KBM-7 (cell line): ENCODE results near the gene ZSWIM1.

ENCODE experiments used
- DNase-seq: peaks from one replicate; pipeline ENCODE4 v3.0.0-alpha.2; 2015
- in situ Hi-C: fragments of 300-500 bp; cut with MboI; formaldehyde crosslinking; loops from 2 replicates; pipeline ENCODE4 v1.14.3; 2020; ENCODE audit warnings: low sequenced_read_pairs, low pct_unique_long_range_greater_than_20kb, mixed read lengths

ZSWIM1 gene

GRCh38 chr20:45904583-45905504, 23.8 kb downstream of the ZSWIM1 start:
- in situ Hi-C loops, result no loop called here
- no peak for DNase-seq

GRCh38 chr20:45905505-45906079, 24.6 kb downstream of the ZSWIM1 start:
- in situ Hi-C loops, result no loop called here
- no peak for DNase-seq

GRCh38 chr20:45907219-45907948, 26.4 kb downstream of the ZSWIM1 start:
- in situ Hi-C loops, result no loop called here

GRCh38 chr20:45908084-45908483, 27.1 kb downstream of the ZSWIM1 start:
- no peak for DNase-seq
- in situ Hi-C loops, result no loop called here

More at GRCh38 chr20:45907219-45907948, 26.4 kb downstream of the ZSWIM1 start:
- no peak for DNase-seq

DNA sequence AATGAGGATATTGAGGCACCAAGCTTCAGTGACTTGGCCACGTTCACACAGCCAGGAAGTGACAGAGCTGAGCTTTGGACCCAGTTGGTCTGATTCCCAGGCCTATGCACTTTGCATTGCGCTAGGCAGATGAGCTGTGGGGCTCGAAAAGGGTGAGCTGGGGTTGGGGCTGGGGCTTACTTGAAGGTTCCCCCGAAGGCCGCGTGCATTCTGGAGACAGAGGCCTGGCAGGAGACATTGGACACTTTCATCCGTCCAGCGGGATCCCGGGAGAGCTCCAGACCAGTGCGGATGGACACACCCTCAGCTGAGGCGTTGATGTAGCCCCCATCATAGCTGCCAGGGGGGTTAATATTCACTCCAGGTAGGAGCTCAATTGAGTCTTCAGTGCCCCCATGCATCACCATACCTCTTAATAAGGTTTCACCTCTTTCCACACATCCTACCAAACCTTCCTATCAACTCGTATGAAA, 28.3 kb downstream of the ZSWIM1 start:
- DNase-seq, result no peak
- in situ Hi-C loops, result no loop called here

GRCh38 chr20:45909817-45910669, 29.0 kb downstream of the ZSWIM1 start:
- no peak for DNase-seq
- in situ Hi-C loops, result no loop called here

DNA sequence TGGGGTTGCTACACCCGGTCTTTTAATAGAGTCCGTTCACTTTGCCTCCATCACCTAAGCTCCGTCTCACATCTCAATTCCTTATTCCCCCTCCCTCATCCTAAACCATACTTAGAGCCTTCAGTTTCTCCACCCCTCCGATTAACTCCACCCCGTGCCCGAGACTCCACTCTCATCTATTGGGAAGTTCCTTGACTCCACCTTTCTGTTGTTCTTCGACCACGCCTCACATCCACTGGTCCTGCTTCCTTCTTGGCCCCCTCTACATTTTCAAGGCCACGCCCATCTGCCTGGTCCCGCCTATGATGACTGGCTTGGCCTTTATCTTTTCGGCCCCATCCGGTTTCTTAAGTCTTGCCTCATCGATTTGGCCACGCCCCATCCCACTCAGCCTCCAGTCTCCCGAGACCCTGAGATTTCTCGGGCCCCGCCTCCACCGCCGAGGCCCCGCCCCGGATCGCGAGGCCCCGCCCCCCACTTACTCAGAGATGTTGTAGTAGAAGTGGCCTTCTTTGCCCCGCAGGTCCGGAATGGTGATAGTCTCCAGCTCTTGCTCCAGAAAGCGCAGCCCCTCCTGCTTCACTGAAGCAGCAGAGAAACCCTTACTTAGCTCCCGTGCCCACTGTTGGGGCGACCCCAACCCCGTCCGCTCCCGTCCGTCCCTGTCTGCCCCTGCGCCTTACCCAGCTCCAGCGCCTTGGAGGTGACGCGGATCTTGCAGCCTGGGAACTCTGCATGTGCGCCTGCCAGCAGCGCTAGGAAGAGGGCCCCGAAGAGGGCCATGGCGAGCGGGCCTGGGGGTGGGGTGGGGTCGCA, 29.9 kb downstream of the ZSWIM1 start:
- peak; percentile 100 for DNase-seq
- in situ Hi-C loops, result no loop called here

DNA sequence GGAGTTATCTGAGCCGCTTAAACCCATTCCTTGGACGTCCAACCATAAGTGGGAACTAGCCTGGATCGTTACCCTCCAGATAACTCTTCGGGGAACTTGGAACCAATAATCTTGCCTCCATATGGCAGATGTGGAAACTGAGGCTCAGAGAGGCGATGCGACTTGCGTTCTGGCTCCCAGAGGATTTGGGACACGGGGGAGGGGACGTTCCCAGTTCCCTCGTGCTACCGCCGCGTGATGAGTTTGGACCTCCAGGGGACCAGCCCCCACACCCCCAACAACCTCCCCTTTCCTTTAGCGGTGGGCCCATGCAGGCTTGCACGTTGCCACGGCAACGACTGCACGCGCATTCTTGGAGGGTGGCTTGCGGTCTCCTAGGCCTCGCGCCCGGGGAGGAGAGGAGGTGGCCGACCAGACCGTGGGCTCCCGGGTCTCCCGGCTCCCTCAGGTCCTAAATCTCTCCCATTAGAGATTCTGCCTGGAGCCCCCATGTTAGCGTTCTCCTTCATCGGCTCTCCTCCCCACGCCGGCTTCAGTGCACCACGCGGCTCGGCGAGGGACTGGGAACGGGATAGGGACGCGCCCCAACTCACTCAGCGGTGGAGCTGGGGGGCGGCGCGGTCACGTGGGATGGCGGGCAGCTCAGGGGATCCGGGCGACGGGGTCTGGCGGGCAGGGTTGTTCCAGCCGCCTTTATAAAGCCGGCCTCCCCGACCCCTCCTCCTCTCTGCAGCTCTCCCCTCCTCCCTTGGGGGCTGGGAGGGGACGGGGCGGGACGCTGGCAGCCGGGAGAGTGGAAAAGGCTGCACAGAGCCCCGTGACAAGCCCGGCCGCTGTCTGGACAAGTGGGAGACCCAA, 30.7 kb downstream of the ZSWIM1 start, which contains the start of gene PLTP:
Gene PLTP (minus strand): TSS at position 670 of the 858 bp plus-strand sequence. CDS start 703 bp downstream, outside the sequence.
- peak; percentile 80 for DNase-seq
- in situ Hi-C loops, result no loop called here

GRCh38 chr20:45912344-45912682, 31.3 kb downstream of the ZSWIM1 start:
- no peak for DNase-seq
- in situ Hi-C loops, result no loop called here

DNA sequence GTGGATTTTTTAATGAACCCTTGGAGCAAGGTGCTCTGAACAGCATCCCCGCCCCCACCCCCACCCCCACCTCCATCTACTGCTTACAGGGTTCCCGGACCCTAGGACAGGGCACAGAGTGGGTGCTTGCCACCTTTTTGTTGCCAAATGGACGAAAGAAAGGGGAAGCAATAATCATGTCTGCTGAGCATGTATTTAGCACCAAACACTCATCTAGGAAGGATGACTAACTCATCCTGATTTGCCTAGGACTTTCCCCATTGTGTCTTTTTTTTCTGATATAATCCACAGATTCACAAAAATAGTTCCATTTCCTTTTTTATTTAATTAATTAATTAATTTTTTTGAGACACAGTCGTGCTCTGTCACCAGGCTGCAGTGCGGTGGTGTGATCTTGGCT, 32.1 kb downstream of the ZSWIM1 start:
- in situ Hi-C loops, result no loop called here
- DNase-seq, result no peak

- no peak for DNase-seq
- in situ Hi-C loops, result no loop called here
These were observed 36.7 kb downstream of the ZSWIM1 start for GRCh38 chr20:45917790-45918141.

GRCh38 chr20:45918182-45918737, 37.2 kb downstream of the ZSWIM1 start:
- in situ Hi-C loops, result no loop called here
- DNase-seq, result no peak

DNA sequence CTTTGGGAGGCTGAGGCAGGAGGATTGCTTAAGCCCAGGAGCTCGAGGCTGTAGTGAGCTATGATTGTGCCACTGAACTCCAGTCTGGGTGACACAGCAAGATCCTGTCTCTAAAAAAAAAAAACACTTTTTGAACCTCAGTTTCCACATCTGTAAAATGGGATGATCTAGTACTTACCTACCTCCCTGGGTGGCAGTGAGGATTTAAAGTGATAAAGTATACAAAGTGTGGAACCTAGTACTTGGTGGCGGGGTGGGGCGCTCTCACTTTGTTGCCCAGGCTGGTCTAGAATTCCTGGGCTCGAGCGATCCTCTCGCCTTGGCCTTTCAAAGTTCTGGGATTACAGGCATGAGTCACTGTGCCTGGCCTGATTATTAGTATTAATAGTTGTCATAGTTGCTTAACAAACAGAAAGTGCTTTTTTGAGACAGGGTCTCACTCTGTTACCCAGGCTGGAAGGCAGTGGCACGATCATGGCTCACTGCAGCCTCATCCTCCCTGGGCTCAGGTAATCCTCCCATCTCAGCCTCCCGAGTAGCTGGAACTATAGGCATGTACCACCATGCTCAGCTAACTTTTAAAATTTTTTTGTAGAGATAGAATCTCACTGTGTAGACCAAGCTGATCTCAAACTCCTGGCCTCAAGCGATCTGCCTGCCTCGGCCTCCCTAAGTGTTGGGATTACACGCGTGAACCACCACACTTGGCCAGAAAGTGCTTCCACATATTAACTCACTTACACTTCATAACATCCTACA, 37.9 kb downstream of the ZSWIM1 start:
- in situ Hi-C loops, result no loop called here

DNA sequence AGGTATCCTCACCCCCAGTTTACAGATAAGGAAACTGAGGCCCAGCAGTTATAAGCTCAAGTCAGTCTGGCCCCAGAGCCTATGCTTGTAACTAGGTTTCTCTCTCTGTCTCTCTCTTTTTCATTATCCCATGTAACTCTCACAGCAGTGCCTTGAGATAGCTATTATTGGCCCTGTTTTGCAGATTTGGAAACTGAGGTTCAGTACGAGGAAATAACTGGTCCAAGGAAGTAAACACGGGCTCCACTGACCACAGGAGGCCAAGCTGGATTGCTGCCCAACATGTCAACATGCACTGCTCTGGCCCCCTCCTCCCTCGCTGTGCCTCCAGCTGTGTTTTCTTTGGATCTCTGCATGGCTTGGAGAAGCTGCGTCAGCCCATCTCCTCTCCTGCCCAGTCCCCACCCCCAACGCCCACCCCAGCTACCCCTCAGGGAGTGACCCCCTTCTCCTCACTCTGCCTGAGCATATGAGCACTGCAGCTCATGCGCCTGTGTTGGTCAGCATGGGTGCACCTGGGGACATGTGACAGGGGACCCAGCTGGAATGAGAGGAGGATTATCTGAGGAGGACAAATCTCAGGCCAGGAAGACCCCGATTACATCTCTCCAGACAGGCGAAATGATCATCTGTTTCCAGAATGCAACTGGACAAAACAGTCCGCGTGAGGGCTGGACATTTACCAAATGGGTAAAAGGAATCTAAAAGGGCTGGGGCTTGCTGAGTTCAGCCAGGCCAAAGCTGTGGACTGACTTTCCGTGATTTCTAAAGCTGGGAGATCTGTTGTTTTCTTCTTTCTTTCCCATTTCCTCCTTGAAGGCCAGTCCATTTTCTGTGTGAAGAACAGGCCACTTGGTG, 38.7 kb downstream of the ZSWIM1 start:
- in situ Hi-C loops, result no loop called here
- DNase-seq, result no peak

More for the DNA sequence above, 37.9 kb downstream of the ZSWIM1 start:
- DNase-seq, result no peak

DNA sequence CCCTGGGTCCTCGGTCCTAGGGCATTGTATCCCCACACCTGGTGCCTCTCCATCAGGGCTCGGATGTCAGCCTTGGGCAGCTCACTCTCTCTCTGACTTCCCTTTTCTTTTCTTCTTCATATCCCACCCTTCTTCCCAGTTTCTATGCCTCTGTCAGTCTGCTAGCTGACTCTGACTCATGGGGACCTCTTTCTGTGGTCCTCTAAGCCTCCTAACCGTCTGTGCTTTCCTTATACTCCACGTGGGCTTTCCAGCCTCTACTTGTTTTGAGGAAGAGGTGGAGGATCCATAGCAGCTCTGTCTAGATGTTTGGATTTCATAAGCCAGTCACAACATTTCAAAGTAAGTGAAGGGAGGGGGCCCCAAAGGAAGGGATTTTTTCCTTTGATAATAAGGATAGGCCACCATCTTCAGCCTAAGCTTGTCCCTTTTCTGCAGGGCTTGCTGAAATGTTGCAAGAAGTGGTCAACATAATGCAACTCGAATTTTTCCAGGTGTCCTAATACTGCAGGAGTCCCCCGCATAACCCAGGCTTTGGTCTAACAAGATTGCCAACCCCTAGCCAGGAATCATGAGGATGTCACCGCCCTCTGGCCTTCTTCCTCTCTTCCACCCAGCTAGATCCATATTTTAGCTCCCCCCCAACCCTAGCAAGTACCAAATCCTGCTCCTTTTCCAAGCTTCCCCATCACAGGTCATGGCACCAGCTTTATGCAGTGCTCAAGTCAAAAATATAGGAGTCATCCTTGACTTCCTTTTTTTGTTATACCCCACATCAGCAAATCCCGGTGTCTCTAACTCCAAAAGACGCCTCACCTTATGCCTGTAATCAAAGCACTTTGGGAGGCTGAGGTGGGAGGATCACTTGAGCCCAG, 39.7 kb downstream of the ZSWIM1 start:
- in situ Hi-C loops, result no loop called here
- no peak for DNase-seq
